Suprapubic skin (tissue), 4 donors: ENCODE data around the gene ANK2.

Experiments
- EP300 ChIP-seq: sonication (generic); formaldehyde crosslinking; IDR thresholded peaks from one replicate; pipeline ENCODE4 v1.6.1; 2017; ENCODE audit warnings: antibody characterized with exemption
- POLR2A ChIP-seq, 2 donors: fragments of 450-650 bp; IDR thresholded peaks; one replicate each; pipeline ENCODE4 v1.6.1; 2017; ENCODE audit warnings: antibody characterized with exemption in 2 of 2, mild to moderate bottlenecking in 2 of 2, moderate library complexity in 2 of 2
- POLR2AphosphoS5 ChIP-seq, 3 donors: sonication (generic); formaldehyde crosslinking; IDR thresholded peaks; one replicate each; pipeline ENCODE4 v1.6.1; 2017; ENCODE audit warnings: antibody characterized with exemption in 3 of 3
- TF ChIP-seq, protein P1 (sequence below), 2 donors: fragments of 200-600 bp in 1 of 2; fragments of 450-650 bp in 1 of 2; sonication (generic) in 1 of 2; IDR thresholded peaks; one replicate each; pipeline ENCODE4 v1.5.1; 2016 to 2019; ENCODE audit warnings: antibody characterized with exemption in 2 of 2, mild to moderate bottlenecking in 1 of 2, moderate library complexity in 1 of 2

DNA sequence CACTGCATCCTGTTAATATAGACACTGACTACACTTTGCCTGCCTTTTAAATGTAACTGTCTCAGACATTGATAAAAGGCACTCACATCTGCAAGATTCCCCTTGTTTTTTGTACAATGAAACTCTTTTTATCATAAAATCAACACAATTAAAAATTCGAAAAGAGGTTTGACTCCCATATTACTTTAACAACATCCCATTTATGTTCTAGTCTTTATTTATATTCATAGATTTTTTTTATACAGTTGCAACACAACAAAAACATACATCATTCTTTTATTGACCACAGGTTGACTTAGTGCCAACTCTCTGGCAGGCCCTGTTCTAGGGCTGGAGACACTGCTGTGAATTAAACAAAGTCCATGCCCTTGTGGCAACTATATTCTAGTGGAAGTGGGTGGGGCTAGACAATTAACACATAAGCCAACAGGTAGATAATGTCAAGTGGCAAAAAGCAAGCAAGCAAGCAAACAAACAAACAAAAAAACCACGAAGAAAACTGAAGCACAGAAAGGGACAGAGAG, 36.8 kb downstream of the ANK2 start:
- TF ChIP-seq EP300 (no peak), POLR2AphosphoS5 (IDR thresholded peaks at IDR 0.05) (no peak), POLR2A (IDR thresholded peaks at IDR 0.05) (no peak)
- TF ChIP-seq, protein P1, sequence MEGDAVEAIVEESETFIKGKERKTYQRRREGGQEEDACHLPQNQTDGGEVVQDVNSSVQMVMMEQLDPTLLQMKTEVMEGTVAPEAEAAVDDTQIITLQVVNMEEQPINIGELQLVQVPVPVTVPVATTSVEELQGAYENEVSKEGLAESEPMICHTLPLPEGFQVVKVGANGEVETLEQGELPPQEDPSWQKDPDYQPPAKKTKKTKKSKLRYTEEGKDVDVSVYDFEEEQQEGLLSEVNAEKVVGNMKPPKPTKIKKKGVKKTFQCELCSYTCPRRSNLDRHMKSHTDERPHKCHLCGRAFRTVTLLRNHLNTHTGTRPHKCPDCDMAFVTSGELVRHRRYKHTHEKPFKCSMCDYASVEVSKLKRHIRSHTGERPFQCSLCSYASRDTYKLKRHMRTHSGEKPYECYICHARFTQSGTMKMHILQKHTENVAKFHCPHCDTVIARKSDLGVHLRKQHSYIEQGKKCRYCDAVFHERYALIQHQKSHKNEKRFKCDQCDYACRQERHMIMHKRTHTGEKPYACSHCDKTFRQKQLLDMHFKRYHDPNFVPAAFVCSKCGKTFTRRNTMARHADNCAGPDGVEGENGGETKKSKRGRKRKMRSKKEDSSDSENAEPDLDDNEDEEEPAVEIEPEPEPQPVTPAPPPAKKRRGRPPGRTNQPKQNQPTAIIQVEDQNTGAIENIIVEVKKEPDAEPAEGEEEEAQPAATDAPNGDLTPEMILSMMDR (IDR thresholded peaks at IDR 0.05), result no peak
